NK-92 treated with Interleukin-12 subunit alpha and Interleukin-12 subunit beta, amount 100 ng/mL, for 24 hours (cell line): Measurements from ENCODE around the gene SAMD8.

ENCODE experiments used
- DNase-seq: peaks from one replicate; lab custom pipeline; 2025; lab: John Stamatoyannopoulos, UW

SAMD8 gene

GRCh38 chr10:75111365-75111906, at the start of gene SAMD8:
SAMD8 (plus strand) TSS chr10:75111656; CDS start chr10:75150529, 38,873 bp downstream.
- peak; percentile 91 for DNase-seq

- no peak for DNase-seq
Observed at GRCh38 chr10:75061709-75062505, 49.5 kb upstream of the SAMD8 start.

GRCh38 chr10:75062506-75063299, 48.8 kb upstream of the SAMD8 start:
- DNase-seq, result no peak

- no peak for DNase-seq
Observed at GRCh38 chr10:75063461-75064230, 47.8 kb upstream of the SAMD8 start.

GRCh38 chr10:75065076-75065475, 46.4 kb upstream of the SAMD8 start:
- DNase-seq, result no peak

- DNase-seq, result no peak
Observed at GRCh38 chr10:75066271-75066670, 45.2 kb upstream of the SAMD8 start.

- DNase-seq, result no peak
Observed at GRCh38 chr10:75067272-75067671, 44.2 kb upstream of the SAMD8 start.

GRCh38 chr10:75068523-75068922, 42.9 kb upstream of the SAMD8 start:
- DNase-seq, result no peak

- DNase-seq, result no peak
Observed at GRCh38 chr10:75070476-75070875, 41.0 kb upstream of the SAMD8 start.

GRCh38 chr10:75070961-75071428, 40.5 kb upstream of the SAMD8 start:
- DNase-seq, result no peak

GRCh38 chr10:75071756-75072155, 39.7 kb upstream of the SAMD8 start:
- no peak for DNase-seq

GRCh38 chr10:75072727-75073126, 38.7 kb upstream of the SAMD8 start:
- no peak for DNase-seq

- no peak for DNase-seq
Observed at GRCh38 chr10:75073442-75073841, 38.0 kb upstream of the SAMD8 start.

- no peak for DNase-seq
Observed at GRCh38 chr10:75074711-75075445, 36.6 kb upstream of the SAMD8 start.

- DNase-seq, result no peak
Observed at GRCh38 chr10:75076348-75076747, 35.1 kb upstream of the SAMD8 start.

- DNase-seq, result no peak
Observed at GRCh38 chr10:75079436-75080083, 31.9 kb upstream of the SAMD8 start.

- DNase-seq, result no peak
Observed at GRCh38 chr10:75080554-75080953, 30.9 kb upstream of the SAMD8 start.

GRCh38 chr10:75081379-75081778, 30.1 kb upstream of the SAMD8 start:
- no peak for DNase-seq

- no peak for DNase-seq
Observed at GRCh38 chr10:75083972-75084833, 27.3 kb upstream of the SAMD8 start.

GRCh38 chr10:75084834-75085384, 26.5 kb upstream of the SAMD8 start:
- no peak for DNase-seq
